IPS DF 4.7 (cell line): ENCODE measurements around the gene HELZ2.
A peak's percentile ranks its signal among the peaks of the same experiment; 100 is the strongest.
"Not testable (repeated sequence)": the region's sequence is repeated elsewhere in the genome, so short reads cannot be mapped to it uniquely, and the experiment has no call there.

Source experiments
- DNase-seq: peaks from one replicate; pipeline ENCODE4 v3.0.0-alpha.2; 2013; ENCODE audit warnings: low spot score; ENCODE audit errors: extremely low read depth

Gene HELZ2

DNA sequence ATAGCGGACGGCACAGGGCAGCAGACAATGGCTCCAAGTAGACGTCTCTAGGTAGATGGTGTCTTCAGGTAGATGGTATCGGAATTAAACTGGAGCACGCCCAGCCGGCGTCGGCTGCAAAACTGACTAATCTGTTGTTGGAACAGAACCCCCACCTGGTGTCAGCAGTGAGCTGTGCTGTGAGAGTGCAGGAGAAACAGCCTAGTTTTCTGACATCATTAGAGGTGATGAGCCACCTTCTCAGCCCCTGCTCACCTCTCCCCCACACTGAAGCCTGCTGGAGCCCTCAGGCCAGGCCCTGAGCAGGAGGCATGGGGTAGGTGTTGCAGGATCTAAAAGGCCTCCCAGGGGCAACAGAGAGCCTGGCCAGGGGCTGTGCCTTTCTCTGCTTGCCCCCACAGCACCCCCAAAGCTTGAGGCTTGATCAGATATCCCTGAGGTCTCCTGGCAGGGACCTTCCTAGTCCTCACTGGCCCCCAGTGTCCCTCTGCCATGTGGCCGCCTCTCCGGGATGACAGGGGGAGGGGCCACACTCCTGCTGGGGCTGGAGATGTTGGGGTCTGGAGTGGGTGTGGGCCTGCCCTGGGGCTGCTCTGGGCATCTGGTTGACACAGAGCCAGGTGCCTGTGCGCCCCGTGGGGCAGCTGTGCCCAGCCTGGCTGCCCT is 6.9 kb upstream of the HELZ2 start:
- DNase-seq, result peak; percentile 14

DNA sequence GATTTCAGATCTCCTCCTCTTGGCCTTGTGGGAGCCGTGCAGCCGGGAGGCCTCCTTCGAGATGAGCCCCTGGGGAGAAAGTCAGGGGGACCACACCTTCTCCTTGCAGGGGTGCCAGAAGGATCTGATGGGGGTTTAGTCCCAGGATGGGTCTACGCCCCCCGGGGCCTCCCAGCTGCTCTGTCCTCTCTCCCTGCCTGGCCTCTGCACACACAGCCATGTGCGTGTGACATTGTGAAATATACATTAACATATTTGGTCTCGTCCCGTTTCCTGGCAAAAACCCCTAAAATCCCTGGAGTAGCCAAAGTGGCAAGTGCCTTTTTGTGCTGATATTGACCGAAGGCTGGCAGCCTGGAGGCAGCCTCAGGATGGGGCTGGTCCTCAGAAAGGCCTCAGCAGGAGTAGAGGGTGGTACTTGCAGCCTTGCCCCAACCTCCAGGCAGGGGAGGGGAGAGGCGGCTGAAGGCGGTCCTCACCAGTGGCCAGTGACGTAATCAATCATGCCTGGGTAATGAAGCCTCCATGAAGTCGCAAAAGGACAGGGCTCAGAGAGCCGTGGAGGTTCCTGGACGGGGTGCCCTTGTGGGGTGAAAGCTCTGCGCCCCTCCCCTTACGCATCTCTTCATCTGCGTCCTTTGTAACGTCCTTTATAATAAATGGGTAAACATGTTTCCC is 5.1 kb upstream of the HELZ2 start:
- DNase-seq, result no peak

DNA sequence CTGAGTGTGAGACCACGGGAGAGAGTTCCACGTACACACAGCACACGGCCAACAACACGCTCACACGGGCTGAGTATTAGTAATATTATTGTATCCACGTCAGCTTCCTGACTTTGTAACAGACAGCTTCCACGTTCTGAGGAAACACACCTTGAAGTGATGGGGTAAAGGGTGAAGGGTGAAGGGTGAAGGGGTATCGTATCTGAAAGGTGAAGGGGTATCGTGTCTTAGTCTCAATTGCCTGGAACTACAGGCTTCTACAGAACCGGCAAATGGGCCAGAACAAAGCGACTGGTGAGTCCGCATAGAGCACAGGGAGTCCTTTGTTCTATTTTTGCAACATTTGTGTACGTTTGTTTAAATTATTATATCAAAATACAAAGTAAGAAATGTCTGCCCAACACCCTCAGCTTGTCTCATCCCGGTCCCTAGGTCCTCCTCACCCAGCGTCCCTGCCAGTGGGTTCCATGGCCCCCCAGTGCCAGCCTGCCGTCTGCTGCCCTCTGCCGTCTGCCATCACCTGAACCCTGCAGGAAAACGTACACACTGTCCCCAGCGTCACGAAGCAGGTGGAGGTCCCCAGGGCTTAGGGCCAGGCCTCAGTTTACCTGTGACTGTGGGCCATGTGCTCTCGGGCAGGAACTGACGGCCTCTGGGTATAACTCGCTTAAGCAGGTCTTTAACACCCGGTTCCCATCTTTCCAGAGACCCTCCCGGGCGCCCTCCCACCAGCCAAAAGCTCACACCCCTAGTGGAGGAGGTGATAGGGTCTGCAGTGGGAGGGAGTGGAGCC is 4.4 kb upstream of the HELZ2 start:
- no peak for DNase-seq

DNA sequence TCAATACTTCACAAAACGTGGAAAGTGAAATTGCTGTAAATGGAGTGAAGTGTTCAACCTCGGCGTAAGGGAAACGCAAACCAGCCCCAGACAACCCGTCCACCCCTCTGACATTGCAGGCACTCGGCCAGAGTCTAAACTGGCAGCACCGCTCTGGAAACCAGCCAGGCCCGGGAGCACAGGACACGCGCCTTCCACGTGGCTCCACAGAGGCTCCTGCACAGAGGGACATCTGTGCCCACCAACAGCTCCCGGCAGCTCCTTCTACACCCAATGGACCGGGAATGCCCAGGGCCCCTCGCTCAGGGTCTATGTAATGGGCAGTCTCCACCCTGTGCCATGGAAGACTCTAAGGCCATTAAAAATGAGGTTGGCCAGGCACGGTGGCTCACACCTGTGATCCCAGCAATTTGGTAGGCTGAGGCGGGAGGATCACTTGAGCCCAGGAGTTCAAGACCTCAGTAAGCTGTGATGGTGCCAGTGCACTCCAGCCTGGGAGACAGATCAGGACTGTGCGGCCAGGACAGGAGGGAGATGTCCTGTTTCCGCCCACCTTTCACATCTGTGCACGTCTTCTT is 3.4 kb upstream of the HELZ2 start:
- no peak for DNase-seq

DNA sequence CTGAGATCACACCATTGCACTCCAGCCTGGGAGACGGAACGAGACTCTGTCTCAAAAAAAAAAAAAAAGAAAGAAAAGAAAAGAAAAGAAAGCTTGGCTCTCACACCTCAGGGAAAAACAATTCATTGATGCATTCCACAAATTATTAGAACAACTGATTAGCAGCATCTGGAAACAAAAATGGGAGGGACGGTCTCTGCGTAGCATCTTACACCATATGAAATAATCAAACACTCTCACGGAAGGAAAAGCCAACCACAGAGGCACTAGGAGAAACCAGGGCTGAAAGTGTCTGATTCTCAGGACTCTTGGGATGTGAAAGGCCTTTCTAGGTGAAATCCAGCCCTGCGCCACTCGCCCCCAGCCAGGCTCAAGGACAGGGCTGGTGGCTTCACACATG is 2.3 kb upstream of the HELZ2 start:
- no peak for DNase-seq

DNA sequence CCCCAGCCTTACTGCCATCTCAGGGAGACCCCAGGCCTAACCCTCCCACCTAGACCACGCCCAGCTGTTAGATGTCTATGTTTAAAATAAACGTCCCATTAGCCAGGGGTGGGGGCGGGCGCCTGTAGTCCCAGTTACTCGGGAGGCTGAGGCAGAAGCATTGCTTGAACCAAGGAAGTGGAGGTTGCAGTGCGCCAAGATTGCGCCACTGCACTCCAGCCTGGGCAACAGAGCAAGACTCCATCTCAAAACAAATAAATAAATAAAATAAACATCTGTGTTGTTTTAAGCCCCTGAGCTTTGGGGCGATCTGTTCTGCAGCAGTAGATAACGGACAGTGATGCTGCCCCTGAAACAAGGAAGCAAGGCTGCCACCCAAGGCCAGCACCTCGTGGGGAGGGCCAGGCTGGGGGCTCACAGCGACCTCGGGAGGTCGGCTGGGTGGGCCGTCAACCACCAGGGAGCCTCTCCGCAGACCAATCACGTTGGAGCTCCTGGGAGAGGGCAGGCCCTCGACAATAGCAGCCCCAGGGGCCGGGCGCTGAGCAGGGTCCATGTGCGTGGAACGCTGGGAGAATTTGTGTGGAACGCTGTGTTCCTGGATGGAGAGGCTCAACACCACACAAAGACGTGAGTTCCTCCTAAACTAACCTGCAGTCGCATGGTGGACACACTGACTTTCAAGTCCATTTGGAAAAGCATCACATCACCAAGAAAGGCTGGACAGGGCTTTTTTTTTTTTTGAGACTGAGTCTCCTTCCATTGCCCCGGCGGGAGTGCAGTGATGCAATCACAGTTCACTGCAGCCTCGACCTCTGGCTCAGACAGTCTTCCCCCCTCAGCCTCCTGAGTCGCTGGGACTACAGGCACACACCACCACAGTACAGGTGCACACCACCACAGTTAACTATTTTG is 1.0 kb upstream of the HELZ2 start:
- no peak for DNase-seq

DNA sequence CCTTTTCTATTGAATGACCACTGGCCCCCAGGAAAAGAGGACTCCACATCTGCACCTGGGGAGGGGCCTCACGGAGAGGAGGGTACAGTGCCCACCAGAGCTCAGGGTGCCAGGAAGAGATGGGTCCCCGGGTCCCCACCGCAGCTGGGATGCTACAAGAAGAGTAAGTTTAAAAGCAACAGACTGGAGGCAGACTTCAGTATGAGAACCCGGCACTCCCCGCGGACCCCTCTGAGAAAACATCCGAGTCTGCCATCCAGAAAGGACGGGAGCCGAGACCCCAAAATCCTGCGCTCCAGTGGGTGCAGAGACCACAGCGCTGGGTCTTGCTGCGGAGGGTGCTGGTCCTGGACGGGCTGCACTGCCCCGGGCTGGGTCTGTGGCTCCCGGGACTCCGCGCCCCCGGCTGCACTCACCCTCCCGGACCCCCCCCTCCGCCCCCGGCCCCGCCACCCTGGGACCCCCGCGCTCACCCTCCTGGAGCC is 350 bp downstream of the HELZ2 start:
- DNase-seq, result no peak

DNA sequence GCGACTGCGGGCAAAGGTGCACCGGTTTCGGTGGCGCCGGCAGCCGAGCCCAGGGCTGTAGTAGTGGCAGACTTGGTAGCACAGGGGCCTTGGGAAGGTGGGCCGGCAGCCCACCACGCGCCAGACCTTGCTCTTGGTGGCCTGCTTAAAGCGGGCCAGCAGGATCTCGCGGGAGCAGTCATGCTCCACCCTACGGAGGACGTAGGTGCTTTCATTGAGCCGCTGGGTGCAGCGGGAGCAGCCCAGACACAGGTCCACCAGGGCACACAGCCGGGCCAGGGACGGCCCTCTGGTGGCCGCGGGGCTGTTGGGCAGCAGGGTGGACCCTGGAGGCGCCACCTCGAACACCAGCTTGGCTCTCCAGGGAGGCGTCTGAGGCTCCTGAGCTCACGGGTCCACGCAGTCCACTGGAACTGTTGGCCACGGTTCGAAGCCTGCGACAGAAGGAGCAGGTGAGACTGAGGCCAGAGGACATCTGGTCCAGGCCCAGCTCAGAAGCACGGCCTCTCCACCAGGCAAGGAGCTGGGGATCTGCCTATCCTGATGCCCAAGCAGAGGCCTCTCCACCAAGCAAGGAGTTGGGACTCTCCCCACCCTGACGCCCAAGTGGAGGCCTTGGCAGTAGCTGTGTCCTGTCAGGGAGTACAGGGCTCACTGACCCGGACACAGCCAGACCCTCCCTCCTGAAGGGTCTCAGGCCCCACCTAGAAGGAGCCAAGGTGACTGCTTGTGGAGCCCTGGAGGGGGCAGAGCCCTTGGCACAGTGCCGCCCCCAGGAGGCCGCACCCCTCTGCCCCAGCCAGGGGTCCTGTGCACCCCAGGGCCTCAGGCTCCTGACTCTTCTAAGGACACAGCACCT is 1.0 kb downstream of the HELZ2 start:
- no peak for DNase-seq

DNA sequence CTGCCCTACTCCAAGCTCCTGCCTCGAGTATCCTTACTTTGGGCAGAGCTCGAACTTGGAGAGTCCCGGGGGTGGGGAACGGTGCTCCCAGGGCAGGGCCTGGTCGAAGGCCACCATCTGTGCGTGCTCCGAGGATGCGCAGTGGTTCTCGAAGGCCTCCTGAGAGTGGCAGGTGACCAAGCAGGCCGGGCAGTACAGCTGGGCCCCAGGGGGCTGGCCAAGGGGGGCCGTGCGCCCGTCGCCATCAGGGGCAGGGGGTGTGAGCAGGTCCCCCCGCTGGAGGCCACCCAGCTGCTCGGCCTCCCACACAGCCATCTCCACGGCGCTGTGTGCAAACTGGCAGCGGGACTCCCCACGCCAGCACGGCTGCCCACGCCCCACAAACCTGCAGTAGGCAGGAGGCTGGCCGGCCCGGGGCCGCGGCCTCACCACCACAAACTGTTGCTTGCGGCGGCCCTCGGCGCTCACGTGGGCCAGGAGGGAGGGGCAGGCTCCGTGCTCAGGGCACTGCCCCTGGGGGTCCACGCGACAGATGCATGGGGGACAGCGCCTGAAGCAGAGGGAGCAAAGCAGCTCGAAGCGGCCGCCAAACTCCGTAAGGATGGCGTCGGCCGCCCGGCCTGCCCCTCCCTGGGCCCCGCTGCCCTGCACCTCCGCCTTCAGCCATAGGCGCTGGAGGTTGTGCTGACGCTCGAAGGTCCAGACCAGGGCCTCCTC is 1.8 kb downstream of the HELZ2 start:
- no peak for DNase-seq

DNA sequence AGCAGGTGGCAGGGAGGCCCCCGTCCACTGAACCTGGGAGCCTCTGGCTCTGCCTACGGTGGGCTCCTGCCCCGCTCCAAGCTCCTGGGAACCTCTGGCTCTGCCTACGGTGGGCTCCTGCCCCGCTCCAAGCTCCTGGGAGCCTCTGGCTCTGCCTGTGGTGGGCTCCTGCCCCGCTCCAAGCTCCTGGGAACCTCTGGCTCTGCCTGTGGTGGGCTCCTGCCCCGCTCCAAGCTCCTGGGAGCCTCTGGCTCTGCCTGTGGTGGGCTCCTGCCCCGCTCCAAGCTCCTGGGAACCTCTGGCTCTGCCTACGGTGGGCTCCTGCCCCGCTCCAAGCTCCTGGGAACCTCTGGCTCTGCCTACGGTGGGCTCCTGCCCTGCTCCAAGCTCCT is 3.0 kb downstream of the HELZ2 start:
- not testable (repeated sequence) for DNase-seq

DNA sequence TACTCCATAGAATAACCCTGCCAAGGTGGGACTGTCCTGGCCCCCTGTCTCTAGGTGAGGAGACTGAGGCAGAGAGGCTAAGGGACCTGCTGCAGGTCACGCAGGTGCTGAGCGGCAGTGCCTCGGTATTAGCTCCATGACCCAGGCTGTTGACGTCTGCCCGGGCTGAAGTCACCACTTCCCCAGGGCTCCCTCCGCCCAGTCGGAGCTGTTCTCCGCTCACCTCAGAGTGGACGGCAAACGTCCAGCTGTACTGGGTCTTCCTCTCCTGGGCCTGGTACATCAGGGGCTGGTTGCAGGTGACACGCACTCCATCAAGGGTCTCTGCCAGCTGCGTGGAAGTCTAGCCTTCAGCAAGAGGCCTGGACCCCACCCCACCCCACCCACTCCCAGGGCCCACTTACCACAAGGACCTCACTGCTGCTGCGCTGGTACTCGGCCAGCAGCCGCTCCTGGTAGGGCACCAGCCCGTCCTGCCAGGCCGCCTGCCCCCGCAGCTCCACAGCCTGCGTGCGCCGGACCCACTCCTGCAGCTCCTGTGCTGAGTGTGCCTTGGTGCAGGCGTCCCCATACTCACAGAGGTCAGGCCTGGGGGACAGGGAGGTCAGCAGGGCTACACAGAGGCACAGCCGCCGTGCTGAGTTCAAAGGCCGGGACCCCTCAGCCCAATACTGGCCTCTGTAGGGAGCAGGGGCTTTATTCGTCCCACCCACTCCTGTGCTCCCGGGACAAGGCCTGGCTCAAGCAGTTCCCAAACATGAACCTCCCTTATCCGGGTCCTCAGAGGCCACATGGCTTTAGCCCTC is 3.6 kb downstream of the HELZ2 start:
- DNase-seq, result no peak

DNA sequence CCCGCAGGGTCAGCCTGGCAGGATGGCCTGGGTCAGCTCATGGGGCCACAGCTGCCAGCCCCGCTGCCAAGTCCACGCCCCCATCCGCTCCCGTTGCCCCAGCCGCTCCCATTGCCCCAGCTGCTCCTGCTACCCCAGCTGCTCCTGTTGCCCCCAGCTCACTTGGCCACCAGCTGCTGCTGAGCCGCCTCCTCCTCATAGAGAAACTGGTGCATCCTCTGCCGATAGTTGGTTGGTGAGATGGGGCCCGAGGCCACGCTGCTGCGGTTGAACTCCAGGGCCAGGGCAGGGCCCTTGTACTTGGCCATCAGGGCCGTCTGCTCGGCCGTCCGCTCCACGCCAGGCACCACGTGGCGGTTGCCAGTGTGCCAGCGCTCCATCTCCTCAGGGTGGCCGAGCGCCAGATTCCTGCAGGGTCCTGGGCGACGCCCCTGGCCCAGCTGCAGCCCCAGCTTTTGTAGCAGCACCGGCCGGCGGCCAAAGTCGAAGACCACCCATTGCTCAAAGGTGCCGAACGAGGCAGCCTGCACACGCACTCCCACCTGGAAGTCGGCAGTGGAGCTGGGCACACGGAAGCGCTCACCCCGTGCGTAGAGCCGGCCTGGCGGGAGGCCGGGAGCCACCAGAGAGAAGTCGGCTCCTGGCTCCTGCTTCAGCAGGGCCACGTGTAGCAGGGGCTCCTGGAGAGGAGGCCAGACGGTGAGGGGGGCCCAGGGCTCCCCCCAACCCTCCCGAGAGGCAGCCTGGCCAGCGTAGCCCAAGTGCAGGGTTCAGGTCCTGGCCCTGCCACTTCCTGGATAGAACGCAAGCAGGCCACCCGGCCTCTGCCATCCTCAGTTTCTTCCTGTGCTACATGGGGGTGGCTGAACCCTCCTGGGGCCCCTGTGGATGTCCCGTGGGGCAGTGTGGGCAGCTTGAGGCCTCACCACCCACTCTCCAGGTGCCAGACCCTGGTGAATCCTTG is 4.8 kb downstream of the HELZ2 start:
- DNase-seq, result no peak

DNA sequence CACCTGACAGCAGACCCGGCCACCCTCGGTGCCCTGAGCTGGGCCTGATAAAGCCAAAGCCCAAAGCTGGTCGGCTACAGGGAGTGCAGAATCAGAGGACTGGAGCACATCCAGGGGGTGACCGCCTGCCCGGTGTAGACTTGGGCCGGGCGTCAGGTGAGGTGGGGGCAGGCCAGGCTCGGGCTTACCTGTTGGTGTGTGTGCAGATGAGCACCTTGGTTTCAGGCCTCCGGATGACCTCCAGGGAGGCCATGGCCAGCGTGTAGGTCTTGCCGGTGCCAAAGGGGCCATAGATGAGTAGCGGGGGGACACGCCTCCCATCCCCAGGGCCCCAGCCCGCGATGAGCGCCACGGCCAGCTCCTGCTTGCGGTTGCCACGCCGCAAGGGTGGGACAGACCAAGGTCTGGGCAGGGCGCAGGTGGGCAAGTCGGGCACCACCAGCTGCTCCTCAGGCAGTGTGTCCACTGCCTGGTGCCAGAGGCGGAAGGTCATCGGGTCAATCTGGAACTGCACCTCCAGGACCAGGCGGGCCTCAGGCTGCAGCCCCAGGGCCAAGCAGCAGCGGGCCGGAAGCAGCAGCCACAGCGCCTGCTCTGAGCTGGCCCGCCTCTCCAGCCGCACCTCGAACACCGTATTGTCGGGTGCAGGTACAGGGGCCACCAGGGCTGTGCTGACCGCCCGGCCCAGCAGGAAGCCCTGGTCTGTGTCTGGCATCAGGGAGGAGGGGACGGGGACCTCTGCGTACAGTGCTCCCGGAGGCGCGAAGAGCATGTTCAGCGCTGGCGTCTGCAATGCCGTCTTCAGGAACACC is 5.7 kb downstream of the HELZ2 start:
- no peak for DNase-seq

DNA sequence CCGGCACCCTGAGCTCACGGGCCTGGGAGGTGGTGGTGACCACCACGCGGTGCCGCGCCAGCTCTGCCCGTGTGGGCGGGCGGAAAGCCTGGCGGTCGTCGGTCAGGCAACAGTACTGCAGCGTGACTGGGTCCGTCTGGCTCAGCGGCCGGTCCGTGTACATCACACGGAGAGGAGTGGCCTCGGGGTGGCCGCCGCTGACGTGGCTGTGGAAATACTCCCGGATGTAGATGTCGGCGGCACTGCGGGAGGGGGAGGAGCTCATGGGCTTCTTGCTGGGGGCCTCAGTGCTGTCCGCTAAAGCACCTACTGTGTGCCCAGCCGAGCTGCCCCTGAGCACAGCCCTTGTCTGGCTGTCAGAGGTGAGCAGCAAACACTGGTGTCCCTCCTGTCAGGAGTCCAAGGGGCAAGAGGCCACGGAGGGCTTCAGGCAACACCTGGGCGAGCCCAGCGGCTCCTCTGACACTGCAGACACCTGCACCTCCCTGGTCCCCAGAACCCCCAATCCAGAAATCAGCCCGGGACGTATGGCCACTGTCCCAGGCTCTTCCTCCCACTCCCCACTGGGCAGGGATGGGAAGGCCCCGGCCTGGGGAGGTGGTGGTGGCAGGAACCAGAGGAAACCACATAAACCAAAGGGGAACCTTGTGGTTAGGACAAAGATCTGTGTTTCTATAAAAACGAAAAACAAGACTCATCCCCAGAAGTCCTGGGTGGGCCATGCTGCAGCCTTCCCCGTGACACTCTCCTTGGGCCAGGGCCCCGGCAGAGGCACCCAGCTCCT is 6.5 kb downstream of the HELZ2 start:
- no peak for DNase-seq

DNA sequence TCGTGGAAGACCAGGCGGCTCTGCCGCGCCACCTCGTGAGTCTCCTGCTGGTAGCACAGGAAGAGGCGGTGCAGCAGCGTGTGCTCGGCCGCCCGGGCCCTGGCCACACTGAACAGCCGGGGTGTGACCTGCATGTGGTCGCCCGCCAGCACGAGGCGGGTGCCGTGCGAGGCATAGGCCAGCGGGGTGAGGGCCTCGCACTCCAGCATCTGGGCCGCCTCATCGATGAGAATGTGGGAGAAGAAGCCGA is 7.0 kb downstream of the HELZ2 start:
- DNase-seq, result no peak
